ENCODE measurements around the gene TMEM178B. TPM values are rescaled to one million over a fixed set of nuclear protein-coding genes. Genes with fewer than 3 reads are reported as not detected.

TMEM178B gene
- total RNA-seq, 1 experiment from 2014 or later = not detected

- ChIA-PET POLR2A (no interaction called here), CTCF (interaction anchor here (0.6 kb wide), 1 partner anchor 869 kb away, joined by 3 read pairs; no protein-coding TSS in a partner anchor)
- Mint-ChIP-seq H3K27me3 (ENCODE audit: insufficient read depth, unreplicated experiment) (no peaks in the 10 kb centered on the region), H3K27ac (ENCODE audit: low read depth, unreplicated experiment) (no peak overlapping the region), H3K9me3 (ENCODE audit: unreplicated experiment) (no peaks in the 10 kb centered on the region), H3K36me3 (ENCODE audit: insufficient read depth, unreplicated experiment) (no peaks in the 10 kb centered on the region), H3K4me1 (ENCODE audit: insufficient read depth, unreplicated experiment) (no peaks in the 10 kb centered on the region), H3K4me3 (ENCODE audit: unreplicated experiment) (no peak overlapping the region)
- DNase-seq (ENCODE audit: unreplicated experiment) = no peak
- intact Hi-C loops (cut with micrococcal nuclease) = no loop called here
- no peak for TF ChIP-seq CTCF (IDR thresholded peaks at IDR 0.05; ENCODE audit: unreplicated experiment)
- no TSS peak for BruUV-seq (replicated peaks)
Measured at GRCh38 chr7:141232286-141233051, 158.6 kb downstream of the TMEM178B start.

- TF ChIP-seq CTCF (IDR thresholded peaks at IDR 0.05; ENCODE audit: unreplicated experiment) = no peak
- no peak overlapping the region for H3K4me3 Mint-ChIP-seq (ENCODE audit: unreplicated experiment)
- H3K27ac Mint-ChIP-seq (ENCODE audit: low read depth, unreplicated experiment) = no peak overlapping the region
- no peaks in the 10 kb centered on the region for H3K4me1 Mint-ChIP-seq (ENCODE audit: insufficient read depth, unreplicated experiment)
- DNase-seq (ENCODE audit: unreplicated experiment) = no peak
- H3K9me3 Mint-ChIP-seq (ENCODE audit: unreplicated experiment) = no peaks in the 10 kb centered on the region
- ChIA-PET CTCF (no interaction called here), POLR2A (no interaction called here)
- no peaks in the 10 kb centered on the region for H3K36me3 Mint-ChIP-seq (ENCODE audit: insufficient read depth, unreplicated experiment)
- BruUV-seq (replicated peaks) = no TSS peak
- intact Hi-C loops (cut with micrococcal nuclease) = no loop called here
- H3K27me3 Mint-ChIP-seq (ENCODE audit: insufficient read depth, unreplicated experiment) = no peaks in the 10 kb centered on the region
Measured at GRCh38 chr7:141234335-141235105, 160.7 kb downstream of the TMEM178B start.

GRCh38 chr7:141235656-141236055, 161.8 kb downstream of the TMEM178B start:
- no peak overlapping the region for H3K4me3 Mint-ChIP-seq (ENCODE audit: unreplicated experiment)
- CTCF ChIA-PET = no interaction called here
- no peaks in the 10 kb centered on the region for H3K4me1 Mint-ChIP-seq (ENCODE audit: insufficient read depth, unreplicated experiment)

More at GRCh38 chr7:141235656-141236055, 161.8 kb downstream of the TMEM178B start:
- POLR2A ChIA-PET = no interaction called here
- BruUV-seq (replicated peaks) = no TSS peak
- Mint-ChIP-seq H3K9me3 (ENCODE audit: unreplicated experiment) (no peaks in the 10 kb centered on the region), H3K27me3 (ENCODE audit: insufficient read depth, unreplicated experiment) (no peaks in the 10 kb centered on the region), H3K27ac (ENCODE audit: low read depth, unreplicated experiment) (no peak overlapping the region), H3K36me3 (ENCODE audit: insufficient read depth, unreplicated experiment) (no peaks in the 10 kb centered on the region)
- no peak for DNase-seq (ENCODE audit: unreplicated experiment)
- TF ChIP-seq CTCF (IDR thresholded peaks at IDR 0.05; ENCODE audit: unreplicated experiment) = no peak
- intact Hi-C loops (cut with micrococcal nuclease) = no loop called here
